Liver (tissue), 9 donors: ENCODE data around the gene TUBGCP2. TPM values are rescaled to one million over a fixed set of nuclear protein-coding genes. Genes with fewer than 3 reads are reported as not detected.
"Not testable (repeated sequence)": the region's sequence is repeated elsewhere in the genome, so short reads cannot be mapped to it uniquely, and the experiment has no call there.

Source experiments
- DNase-seq: peaks from one replicate; pipeline ENCODE4 v3.0.0-alpha.2; 2017; ENCODE audit warnings: low spot score
- H3K27ac ChIP-seq, 2 donors: one replicate each; pipeline ENCODE4 v1.7.0; 2013; ENCODE audit warnings: inconsistent platforms in 2 of 2, low read length in 2 of 2, control low read depth in 1 of 2, low read depth in 1 of 2, mild to moderate bottlenecking in 1 of 2
- H3K27me3 ChIP-seq, 4 donors: one replicate each; pipeline versions ENCODE4 v1.6.1 to v1.7.0; 2013; ENCODE audit warnings: low read length in 3 of 4, inconsistent platforms in 1 of 4, mild to moderate bottlenecking in 1 of 4, moderate library complexity in 1 of 4; ENCODE audit not compliant: control insufficient read depth in 4 of 4, insufficient read depth in 4 of 4
- H3K36me3 ChIP-seq, 4 donors: one replicate each; pipeline versions ENCODE4 v1.6.1 to v1.7.0; 2013; ENCODE audit warnings: low read length in 3 of 4, mild to moderate bottlenecking in 3 of 4, low read depth in 1 of 4, moderate library complexity in 1 of 4; ENCODE audit not compliant: control insufficient read depth in 4 of 4, insufficient read depth in 3 of 4
- H3K4me1 ChIP-seq, 4 donors: one replicate each; pipeline versions ENCODE4 v1.6.1 to v1.7.0; 2013; ENCODE audit warnings: low read length in 3 of 4, mild to moderate bottlenecking in 3 of 4, moderate library complexity in 1 of 4; ENCODE audit not compliant: control insufficient read depth in 4 of 4, insufficient read depth in 4 of 4
- H3K4me3 ChIP-seq, 3 donors: one replicate each; pipeline versions ENCODE4 v1.6.1 to v1.7.0; 2013; ENCODE audit warnings: low read length in 3 of 3, control low read depth in 1 of 3, low read depth in 1 of 3, mild to moderate bottlenecking in 1 of 3
- H3K9ac ChIP-seq, 2 donors: one replicate each; pipeline ENCODE4 v1.7.0; 2013; ENCODE audit warnings: low read length in 2 of 2, mild to moderate bottlenecking in 2 of 2, moderate library complexity in 2 of 2, control low read depth in 1 of 2, low read depth in 1 of 2
- H3K9me3 ChIP-seq, 4 donors: one replicate each; pipeline versions ENCODE4 v1.6.1 to v1.7.0; 2013; ENCODE audit warnings: low read length in 3 of 4; ENCODE audit not compliant: control insufficient read depth in 4 of 4
- ATF3 ChIP-seq: IDR thresholded peaks from 2 replicates; pipeline ENCODE4 v1.6.1; 2016; ENCODE audit warnings: antibody characterized with exemption
- CTCF ChIP-seq: fragments of 150-350 bp; IDR thresholded peaks from 2 replicates; pipeline ENCODE4 v1.5.1; 2017; ENCODE audit warnings: improper control_type of control experiment, low read depth, low read length; ENCODE audit not compliant: missing input control
- FOXA1 ChIP-seq: IDR thresholded peaks from 2 replicates; pipeline ENCODE4 v1.6.1; 2016; ENCODE audit warnings: antibody characterized with exemption
- FOXA2 ChIP-seq: IDR thresholded peaks from 2 replicates; pipeline ENCODE4 v1.6.1; 2016; ENCODE audit warnings: antibody characterized with exemption
- GABPA ChIP-seq, 2 donors: IDR thresholded peaks in 1 of 2; conservative IDR thresholded peaks in 1 of 2; 2 replicates each; pipeline ENCODE4 v1.6.1; 2016; ENCODE audit warnings: antibody characterized with exemption in 2 of 2, mild to moderate bottlenecking in 1 of 2, moderate library complexity in 1 of 2
- HNF4A ChIP-seq, 2 donors: conservative IDR thresholded peaks; 2 replicates each; pipeline ENCODE4 v1.6.1; 2016; ENCODE audit warnings: antibody characterized with exemption in 2 of 2, mild to moderate bottlenecking in 2 of 2
- HNF4G ChIP-seq: IDR thresholded peaks from 2 replicates; pipeline ENCODE4 v1.6.1; 2016; ENCODE audit warnings: antibody characterized with exemption
- JUND ChIP-seq, 2 donors: IDR thresholded peaks; 2 replicates each; pipeline ENCODE4 v1.6.1; 2016; ENCODE audit warnings: antibody characterized with exemption in 2 of 2
- NR2F2 ChIP-seq: IDR thresholded peaks from 2 replicates; pipeline ENCODE4 v1.6.1; 2016; ENCODE audit warnings: antibody characterized with exemption
- RAD21 ChIP-seq, 2 donors: IDR thresholded peaks; 2 replicates each; pipeline ENCODE4 v1.6.1; 2016; ENCODE audit warnings: antibody characterized with exemption in 2 of 2, mild to moderate bottlenecking in 2 of 2
- REST ChIP-seq: IDR thresholded peaks from 2 replicates; pipeline ENCODE4 v1.6.1; 2016; ENCODE audit warnings: antibody characterized with exemption, mild to moderate bottlenecking
- SP1 ChIP-seq: IDR thresholded peaks from 2 replicates; pipeline ENCODE4 v1.6.1; 2018; ENCODE audit warnings: antibody characterized with exemption, mild to moderate bottlenecking
- TAF1 ChIP-seq: conservative IDR thresholded peaks from 2 replicates; pipeline ENCODE4 v1.6.1; 2016; ENCODE audit warnings: antibody characterized with exemption, mild to moderate bottlenecking
- YY1 ChIP-seq: IDR thresholded peaks from 2 replicates; pipeline ENCODE4 v1.6.1; 2016; ENCODE audit warnings: antibody characterized with exemption, mild to moderate bottlenecking
- WGBS: extraction: QIAGEN DNeasy Blood & Tissue Kit; methylation state at CpG from one replicate; pipeline ENCODE4 v1.1.7; 2013; 5-methylcytosine and 5-hydroxymethylcytosine counted together
- polyA plus RNA-seq, 2 donors: library from polyadenylated mRNA; stranded (reverse) in 1 of 2; unstranded in 1 of 2; fragments of 200-250 nt in 1 of 2; fragments of >200 nt in 1 of 2; fragmentation: Nextera tagmentation in 1 of 2; extraction: Ambion mirVana in 1 of 2; gene quantifications; one replicate each; pipeline versions ENCODE4 v1.2.1 to v1.2.3, GENCODE V29; 2013 to 2015
- total RNA-seq, 2 donors: library from RNA; depleted of rRNA; stranded (reverse); fragments of >200 nt; gene quantifications; one replicate each; pipeline ENCODE4 v1.2.3, GENCODE V29; 2014
- TF ChIP-seq, protein P1 (sequence below): IDR thresholded peaks from 2 replicates; pipeline ENCODE4 v1.6.1; 2016; ENCODE audit warnings: antibody characterized with exemption
- donor health status: healthy.
- donor health status: healthy.
- donor health status: healthy.
- donor health status: healthy.
- donor health status: healthy.

TUBGCP2 gene
- total and polyA plus RNA-seq, 4 donors = 18.8 to 32.4 (median 27.6) TPM

DNA sequence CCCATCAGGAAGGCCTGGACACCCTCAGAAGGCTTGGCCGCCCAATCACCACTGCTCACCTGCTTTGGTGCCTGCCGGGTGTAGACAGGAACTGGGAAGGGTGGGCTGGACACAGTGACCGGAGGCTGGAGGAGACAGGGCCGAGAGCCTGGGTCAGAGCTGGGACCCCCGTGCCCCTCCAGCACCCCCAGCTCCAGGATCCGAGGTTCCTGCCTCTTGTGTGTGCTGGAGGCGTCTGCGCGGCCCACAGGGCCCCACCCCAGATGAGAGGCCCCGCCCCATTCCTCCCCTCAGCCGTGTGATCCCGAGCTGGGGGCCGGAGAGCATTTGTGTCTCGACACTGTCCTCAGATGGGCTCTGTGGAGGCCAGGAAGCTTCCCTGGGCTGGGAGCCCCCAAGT, 41.4 kb downstream of the TUBGCP2 start:
- Histone ChIP-seq H3K9ac (no peak overlapping the region), H3K4me3 (no peak overlapping the region), H3K9me3 (no peaks in the 10 kb centered on the region), H3K27me3 (no peaks in the 10 kb centered on the region), H3K27ac (no peak overlapping the region), H3K36me3 (peaks cover 7 to 28% (median 12%) of the 10 kb centered on the region in 4 donors), H3K4me1 (peaks cover 0 to 2% (median 0%) of the 10 kb centered on the region in 4 donors)
- no peak for TF ChIP-seq GABPA (IDR thresholded peaks at IDR 0.05 in 1 of 2, conservative IDR thresholded peaks at IDR 0.05 in 1 of 2)
- no peak for TF ChIP-seq RAD21 (IDR thresholded peaks at IDR 0.05)
- TF ChIP-seq, protein P1, sequence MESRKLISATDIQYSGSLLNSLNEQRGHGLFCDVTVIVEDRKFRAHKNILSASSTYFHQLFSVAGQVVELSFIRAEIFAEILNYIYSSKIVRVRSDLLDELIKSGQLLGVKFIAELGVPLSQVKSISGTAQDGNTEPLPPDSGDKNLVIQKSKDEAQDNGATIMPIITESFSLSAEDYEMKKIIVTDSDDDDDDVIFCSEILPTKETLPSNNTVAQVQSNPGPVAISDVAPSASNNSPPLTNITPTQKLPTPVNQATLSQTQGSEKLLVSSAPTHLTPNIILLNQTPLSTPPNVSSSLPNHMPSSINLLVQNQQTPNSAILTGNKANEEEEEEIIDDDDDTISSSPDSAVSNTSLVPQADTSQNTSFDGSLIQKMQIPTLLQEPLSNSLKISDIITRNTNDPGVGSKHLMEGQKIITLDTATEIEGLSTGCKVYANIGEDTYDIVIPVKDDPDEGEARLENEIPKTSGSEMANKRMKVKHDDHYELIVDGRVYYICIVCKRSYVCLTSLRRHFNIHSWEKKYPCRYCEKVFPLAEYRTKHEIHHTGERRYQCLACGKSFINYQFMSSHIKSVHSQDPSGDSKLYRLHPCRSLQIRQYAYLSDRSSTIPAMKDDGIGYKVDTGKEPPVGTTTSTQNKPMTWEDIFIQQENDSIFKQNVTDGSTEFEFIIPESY = no peak
- no peak for TF ChIP-seq ATF3
- no peak for TF ChIP-seq REST
- TF ChIP-seq HNF4G = no peak
- no peak for TF ChIP-seq YY1
- no peak for TF ChIP-seq HNF4A (conservative IDR thresholded peaks at IDR 0.05)
- TF ChIP-seq CTCF = no peak
- TF ChIP-seq JUND (IDR thresholded peaks at IDR 0.05) = no peak
- no peak for TF ChIP-seq FOXA2
- no peak for TF ChIP-seq SP1
- no peak for DNase-seq
- WGBS = 91% methylated on average over 14 of the region's 14 CpGs

GRCh38 chr10:133266056-133266795, 42.4 kb downstream of the TUBGCP2 start:
- no peak overlapping the region for H3K4me3 ChIP-seq
- TF ChIP-seq HNF4A (conservative IDR thresholded peaks at IDR 0.05) (no peak), FOXA2 (no peak), FOXA1 (no peak), SP1 (no peak), YY1 (no peak), GABPA (IDR thresholded peaks at IDR 0.05 in 1 of 2, conservative IDR thresholded peaks at IDR 0.05 in 1 of 2) (no peak), CTCF (no peak), NR2F2 (no peak), HNF4G (no peak), TAF1 (no peak), JUND (IDR thresholded peaks at IDR 0.05) (no peak)
- TF ChIP-seq, protein P1 = no peak
- WGBS = 96% methylated on average over 21 of the region's 21 CpGs
- H3K9me3 ChIP-seq = no peaks in the 10 kb centered on the region
- H3K9ac ChIP-seq = no peak overlapping the region
- H3K27ac ChIP-seq = no peak overlapping the region
- H3K4me1 ChIP-seq = peaks cover 1 to 4% (median 3%) of the 10 kb centered on the region in 4 donors
- H3K27me3 ChIP-seq = no peaks in the 10 kb centered on the region
- DNase-seq = no peak
- H3K36me3 ChIP-seq = peaks cover 7 to 25% (median 11%) of the 10 kb centered on the region in 4 donors

- not testable (repeated sequence) for H3K4me3 ChIP-seq, H3K27ac ChIP-seq, H3K27me3 ChIP-seq, H3K9me3 ChIP-seq, DNase-seq, H3K9ac ChIP-seq
- 76% methylated on average over 10 of the region's 10 CpGs for WGBS
- Histone ChIP-seq H3K4me1 (peaks cover 3 to 12% (median 6%) of the 10 kb centered on the region in 4 donors), H3K36me3 (peaks cover 4 to 13% (median 6%) of the 10 kb centered on the region in 4 donors)
Observed at GRCh38 chr10:133265052-133265451, 43.6 kb downstream of the TUBGCP2 start.
